Activated CD4-positive, CD25-positive, alpha-beta regulatory T cell treated with anti-CD3 and anti-CD28 coated beads, Interleukin-2, amount 50 U/mL, for 16 hours (primary cell): ENCODE results near the gene MLXIP.
A peak's percentile ranks its signal among the peaks of the same experiment; 100 is the strongest.

Experiments used
- DNase-seq: peaks from one replicate; pipeline ENCODE4 v3.0.0-alpha.2; 2020; ENCODE audit warnings: low read depth, low spot score

MLXIP gene

DNA sequence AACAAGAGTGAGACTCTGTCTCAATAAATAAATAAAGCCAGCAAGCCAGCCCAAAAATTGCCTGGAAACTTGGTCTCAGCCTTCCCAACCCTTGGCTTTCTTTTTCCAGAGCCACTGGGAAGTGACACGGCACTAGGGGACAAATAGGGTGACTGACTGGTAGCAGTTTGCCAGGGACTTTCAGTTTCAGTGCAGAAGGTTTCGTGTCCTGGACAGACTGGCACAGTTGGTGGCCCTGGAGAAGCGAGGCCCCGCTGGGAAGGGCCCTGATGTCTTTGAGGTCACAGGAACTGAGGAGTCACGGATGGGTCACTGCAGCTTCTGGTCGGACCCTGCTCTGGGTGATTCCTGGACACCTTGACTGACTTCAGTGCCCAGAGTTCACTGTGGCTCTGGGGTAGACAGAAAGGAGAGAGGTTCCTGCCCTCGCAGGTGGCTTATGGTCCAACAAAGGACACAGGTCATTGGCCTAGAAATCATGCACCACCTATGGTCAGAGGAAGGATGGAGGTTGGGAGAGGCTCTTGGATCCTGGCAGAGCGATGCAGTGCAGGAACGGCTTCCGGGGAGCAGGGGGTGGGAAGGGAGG lies 107.0 kb downstream of the MLXIP start:
- no peak for DNase-seq

DNA sequence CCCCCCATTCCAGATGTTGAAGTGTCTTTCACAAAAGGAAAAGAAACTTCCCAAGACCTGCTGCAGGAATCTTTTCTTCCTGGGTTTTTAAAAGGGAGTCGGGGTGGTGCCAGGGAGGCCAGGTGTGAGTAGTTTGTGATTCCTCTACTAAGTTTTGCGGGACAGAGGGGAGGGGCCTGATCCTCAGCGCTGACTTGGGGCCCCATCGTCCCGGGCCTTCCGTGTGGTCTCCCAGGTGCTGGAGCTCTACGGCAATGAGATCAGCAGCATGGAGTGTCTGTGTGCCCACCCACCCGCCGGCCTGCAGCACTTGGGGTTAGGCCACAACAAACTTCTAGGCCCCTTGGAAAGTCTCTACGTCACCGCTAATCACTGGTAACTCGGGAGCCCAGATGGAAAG lies 108.9 kb downstream of the MLXIP start:
- no peak for DNase-seq

DNA sequence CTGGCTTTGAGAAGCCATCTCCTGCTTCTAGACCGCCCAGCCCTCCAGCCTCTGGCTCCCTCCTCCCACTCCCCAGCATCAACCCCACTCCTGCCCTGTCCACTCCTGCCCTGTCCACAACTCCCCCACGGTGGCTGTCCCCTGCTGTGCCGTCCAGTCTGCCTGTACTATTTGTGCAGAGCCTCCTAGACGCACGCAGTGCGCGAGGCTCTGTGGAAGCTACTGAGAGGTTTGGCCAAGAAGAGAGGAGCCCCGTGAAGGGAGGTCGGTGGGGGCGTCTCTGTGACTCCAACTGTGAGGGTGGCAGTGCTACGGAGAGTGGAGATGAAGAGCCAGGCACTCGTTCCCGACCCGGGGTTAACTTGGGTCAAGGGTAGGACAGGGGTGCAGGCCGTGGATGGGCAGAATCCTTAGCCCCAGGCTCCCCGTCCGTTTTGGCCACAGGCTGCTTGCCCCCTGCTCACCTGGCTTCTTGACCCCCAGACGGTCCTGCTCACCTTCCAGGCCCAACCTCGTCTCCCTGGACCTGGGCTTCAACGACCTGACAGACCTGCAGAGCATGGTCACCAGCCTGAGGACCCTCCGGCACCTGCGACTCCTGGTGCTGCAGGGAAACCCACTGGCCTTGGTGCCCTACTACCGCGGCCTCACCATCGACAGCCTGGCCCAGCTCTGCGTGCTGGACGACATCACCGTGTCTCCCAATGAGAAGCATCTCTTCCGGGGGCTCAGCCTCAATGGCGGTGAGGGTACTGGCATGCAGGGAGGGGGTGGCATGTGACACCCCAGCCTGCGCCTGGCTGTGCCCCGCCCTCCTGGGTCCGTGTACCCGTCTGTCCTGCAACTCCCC lies 111.3 kb downstream of the MLXIP start:
- no peak for DNase-seq

DNA sequence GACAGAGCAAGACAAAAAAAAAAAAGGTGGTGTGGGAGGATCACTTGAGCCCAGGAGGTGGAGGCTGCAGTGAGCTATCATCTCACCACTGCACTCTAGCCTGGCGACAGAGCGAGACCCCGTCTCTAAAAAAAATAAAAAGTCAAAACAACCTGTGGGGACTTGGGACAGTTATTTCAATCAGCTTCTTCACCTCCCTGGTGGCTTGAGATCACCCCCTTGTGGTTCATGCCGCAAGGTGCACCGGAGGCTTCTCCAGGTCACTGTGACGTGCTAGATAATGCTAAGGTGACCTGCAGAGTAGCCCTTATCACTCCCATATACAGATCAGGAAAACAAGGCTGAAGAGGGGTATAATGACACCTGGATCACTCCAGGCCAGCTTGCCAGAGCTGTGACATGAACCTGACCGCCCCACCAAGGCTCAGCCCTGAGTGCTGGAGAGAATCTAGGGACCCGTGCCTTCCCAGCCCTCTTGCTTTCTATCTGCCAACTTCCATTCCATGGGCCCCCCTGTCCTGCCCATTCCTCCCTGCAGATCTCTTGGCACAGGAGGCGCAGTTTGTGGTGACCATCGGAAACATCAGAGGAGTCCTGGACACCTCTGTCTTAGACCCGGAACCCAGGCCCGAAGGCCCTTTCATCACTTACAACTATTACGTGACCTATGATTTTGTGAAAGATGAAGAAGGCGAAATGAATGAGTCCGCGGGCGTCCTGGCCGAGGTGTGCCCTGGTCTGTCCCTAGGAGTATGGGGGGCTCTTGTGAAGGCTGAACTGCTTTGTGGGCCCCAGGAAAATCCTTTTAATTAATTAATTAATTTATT lies 112.5 kb downstream of the MLXIP start:
- DNase-seq, result peak; percentile 29

DNA sequence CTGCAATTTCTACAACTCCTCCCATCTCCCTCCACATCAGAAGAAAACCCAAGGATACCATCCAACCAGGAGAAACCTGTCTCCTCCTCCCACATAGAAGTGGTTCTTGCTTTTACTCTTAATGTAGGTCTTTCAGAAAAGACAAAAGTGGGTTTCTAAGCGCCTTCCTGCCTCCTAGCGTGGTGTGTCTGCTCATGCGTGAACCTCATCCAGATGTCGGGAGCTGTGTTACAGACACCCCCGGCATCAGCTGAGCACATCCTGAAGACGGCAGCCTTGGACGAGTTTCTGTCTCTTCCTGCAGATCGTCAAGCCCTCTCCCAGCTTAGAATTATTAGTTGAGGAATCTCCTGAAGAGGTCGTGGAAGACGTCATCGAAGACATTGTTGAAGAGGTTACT lies 113.9 kb downstream of the MLXIP start:
- DNase-seq, result no peak

DNA sequence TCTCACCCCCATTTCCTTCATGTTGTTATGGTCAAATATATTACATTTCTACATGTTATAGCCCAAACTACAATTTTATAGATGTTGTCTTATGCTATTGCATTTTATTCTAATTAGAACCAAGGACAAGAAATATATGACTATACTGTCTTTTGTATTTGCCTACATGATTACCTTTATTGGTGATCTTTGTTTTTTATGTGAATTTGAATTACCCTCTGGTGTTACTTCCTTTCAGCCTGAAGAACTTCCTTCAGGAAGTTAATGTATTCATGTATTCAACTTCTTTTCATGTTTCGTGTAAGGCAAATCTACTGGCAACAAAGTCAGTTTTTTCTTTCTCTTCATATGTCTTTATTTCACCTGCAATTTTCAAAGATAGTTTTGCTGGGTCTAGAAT lies 116.2 kb downstream of the MLXIP start:
- no peak for DNase-seq

DNA sequence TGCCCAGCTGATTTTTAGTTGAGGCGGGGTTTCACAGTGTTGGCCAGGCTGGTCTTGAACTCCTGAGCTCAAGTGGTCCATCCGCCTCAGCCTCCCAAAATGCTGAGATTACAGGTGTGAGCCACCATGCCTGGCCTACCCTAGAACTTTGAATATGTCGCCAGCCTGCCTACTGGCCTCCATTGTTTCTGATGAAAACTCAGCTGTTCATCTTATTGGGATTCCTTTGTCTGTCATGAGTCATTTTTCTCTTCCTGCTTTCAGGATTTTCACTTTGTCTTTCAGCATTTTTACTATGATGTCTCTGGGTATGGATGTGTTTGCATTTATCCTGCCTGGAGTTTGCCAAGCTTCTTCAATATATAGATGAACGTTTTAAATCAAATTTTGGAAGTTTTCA lies 116.8 kb downstream of the MLXIP start:
- no peak for DNase-seq
